ENCODE data around the gene DCLK3.

DNA sequence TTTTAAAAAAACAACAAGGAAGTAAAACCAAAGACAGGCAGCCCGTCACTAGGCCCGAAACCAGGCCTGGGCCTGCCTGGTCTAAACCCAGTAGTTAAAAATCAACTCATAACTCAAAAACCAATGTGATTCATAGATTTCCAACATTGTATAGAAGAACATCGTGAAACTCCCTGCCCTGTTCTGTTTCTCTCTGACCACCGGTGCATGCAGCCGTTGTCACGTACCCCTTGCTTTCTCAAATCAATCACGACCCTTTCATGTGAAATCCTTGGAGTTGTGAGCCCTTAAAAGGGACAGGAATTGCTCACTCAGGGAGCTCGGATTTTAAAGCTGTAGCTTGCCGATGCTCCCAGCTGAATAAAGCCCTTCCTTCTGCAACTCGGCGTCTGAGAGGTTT, 89.5 kb downstream of the DCLK3 start:
- TF ChIP-seq OSR1 (CRISPR knock-in tag; IDR thresholded peaks at IDR 0.05) = no peak
- no peak for TF ChIP-seq TOX (CRISPR knock-in tag; IDR thresholded peaks at IDR 0.05; ENCODE audit: borderline replicate concordance)
- no peak for TF ChIP-seq ZC3H10 (CRISPR knock-in tag; IDR thresholded peaks at IDR 0.05)
- TF ChIP-seq, protein P1, sequence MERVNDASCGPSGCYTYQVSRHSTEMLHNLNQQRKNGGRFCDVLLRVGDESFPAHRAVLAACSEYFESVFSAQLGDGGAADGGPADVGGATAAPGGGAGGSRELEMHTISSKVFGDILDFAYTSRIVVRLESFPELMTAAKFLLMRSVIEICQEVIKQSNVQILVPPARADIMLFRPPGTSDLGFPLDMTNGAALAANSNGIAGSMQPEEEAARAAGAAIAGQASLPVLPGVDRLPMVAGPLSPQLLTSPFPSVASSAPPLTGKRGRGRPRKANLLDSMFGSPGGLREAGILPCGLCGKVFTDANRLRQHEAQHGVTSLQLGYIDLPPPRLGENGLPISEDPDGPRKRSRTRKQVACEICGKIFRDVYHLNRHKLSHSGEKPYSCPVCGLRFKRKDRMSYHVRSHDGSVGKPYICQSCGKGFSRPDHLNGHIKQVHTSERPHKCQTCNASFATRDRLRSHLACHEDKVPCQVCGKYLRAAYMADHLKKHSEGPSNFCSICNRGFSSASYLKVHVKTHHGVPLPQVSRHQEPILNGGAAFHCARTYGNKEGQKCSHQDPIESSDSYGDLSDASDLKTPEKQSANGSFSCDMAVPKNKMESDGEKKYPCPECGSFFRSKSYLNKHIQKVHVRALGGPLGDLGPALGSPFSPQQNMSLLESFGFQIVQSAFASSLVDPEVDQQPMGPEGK (CRISPR knock-in tag; IDR thresholded peaks at IDR 0.05; ENCODE audit: borderline replicate concordance) = no peak
- TF ChIP-seq ZFP3 (CRISPR knock-in tag; IDR thresholded peaks at IDR 0.05) = no peak
- TF ChIP-seq ARNTL (CRISPR knock-in tag; IDR thresholded peaks at IDR 0.05; ENCODE audit: borderline replicate concordance, low read depth) = no peak
- TF ChIP-seq, protein P2, sequence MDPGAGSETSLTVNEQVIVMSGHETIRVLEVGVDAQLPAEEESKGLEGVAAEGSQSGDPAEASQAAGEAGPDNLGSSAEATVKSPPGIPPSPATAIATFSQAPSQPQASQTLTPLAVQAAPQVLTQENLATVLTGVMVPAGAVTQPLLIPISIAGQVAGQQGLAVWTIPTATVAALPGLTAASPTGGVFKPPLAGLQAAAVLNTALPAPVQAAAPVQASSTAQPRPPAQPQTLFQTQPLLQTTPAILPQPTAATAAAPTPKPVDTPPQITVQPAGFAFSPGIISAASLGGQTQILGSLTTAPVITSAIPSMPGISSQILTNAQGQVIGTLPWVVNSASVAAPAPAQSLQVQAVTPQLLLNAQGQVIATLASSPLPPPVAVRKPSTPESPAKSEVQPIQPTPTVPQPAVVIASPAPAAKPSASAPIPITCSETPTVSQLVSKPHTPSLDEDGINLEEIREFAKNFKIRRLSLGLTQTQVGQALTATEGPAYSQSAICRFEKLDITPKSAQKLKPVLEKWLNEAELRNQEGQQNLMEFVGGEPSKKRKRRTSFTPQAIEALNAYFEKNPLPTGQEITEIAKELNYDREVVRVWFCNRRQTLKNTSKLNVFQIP (CRISPR knock-in tag; IDR thresholded peaks at IDR 0.05; ENCODE audit: borderline replicate concordance, low read depth) = no peak
- TF ChIP-seq, protein P3, sequence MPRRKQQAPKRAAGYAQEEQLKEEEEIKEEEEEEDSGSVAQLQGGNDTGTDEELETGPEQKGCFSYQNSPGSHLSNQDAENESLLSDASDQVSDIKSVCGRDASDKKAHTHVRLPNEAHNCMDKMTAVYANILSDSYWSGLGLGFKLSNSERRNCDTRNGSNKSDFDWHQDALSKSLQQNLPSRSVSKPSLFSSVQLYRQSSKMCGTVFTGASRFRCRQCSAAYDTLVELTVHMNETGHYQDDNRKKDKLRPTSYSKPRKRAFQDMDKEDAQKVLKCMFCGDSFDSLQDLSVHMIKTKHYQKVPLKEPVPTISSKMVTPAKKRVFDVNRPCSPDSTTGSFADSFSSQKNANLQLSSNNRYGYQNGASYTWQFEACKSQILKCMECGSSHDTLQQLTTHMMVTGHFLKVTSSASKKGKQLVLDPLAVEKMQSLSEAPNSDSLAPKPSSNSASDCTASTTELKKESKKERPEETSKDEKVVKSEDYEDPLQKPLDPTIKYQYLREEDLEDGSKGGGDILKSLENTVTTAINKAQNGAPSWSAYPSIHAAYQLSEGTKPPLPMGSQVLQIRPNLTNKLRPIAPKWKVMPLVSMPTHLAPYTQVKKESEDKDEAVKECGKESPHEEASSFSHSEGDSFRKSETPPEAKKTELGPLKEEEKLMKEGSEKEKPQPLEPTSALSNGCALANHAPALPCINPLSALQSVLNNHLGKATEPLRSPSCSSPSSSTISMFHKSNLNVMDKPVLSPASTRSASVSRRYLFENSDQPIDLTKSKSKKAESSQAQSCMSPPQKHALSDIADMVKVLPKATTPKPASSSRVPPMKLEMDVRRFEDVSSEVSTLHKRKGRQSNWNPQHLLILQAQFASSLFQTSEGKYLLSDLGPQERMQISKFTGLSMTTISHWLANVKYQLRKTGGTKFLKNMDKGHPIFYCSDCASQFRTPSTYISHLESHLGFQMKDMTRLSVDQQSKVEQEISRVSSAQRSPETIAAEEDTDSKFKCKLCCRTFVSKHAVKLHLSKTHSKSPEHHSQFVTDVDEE (CRISPR knock-in tag; IDR thresholded peaks at IDR 0.05) = no peak
- TF ChIP-seq ZNF565 (CRISPR knock-in tag; conservative IDR thresholded peaks at IDR 0.05; ENCODE audit: low read depth) = no peak
- no peak for TF ChIP-seq RARB (CRISPR knock-in tag; IDR thresholded peaks at IDR 0.05)
- TF ChIP-seq PPARA (CRISPR knock-in tag; IDR thresholded peaks at IDR 0.05; ENCODE audit: borderline replicate concordance) = no peak
- TF ChIP-seq, protein P4, sequence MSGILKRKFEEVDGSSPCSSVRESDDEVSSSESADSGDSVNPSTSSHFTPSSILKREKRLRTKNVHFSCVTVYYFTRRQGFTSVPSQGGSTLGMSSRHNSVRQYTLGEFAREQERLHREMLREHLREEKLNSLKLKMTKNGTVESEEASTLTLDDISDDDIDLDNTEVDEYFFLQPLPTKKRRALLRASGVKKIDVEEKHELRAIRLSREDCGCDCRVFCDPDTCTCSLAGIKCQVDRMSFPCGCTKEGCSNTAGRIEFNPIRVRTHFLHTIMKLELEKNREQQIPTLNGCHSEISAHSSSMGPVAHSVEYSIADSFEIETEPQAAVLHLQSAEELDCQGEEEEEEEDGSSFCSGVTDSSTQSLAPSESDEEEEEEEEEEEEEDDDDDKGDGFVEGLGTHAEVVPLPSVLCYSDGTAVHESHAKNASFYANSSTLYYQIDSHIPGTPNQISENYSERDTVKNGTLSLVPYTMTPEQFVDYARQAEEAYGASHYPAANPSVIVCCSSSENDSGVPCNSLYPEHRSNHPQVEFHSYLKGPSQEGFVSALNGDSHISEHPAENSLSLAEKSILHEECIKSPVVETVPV (CRISPR knock-in tag; IDR thresholded peaks at IDR 0.05) = no peak
- TF ChIP-seq BACH2 (CRISPR knock-in tag; IDR thresholded peaks at IDR 0.05; ENCODE audit: borderline replicate concordance) = no peak
